Cardiac muscle cell (in vitro differentiated cells and primary cell): Measurements from ENCODE around the gene ANO9. TPM values are rescaled to one million over a fixed set of nuclear protein-coding genes. Genes with fewer than 3 reads are reported as not detected.

Experiments
- DNase-seq, 2 donors: peaks; one replicate each; pipeline versions ENCODE4 v3.0.0 to v3.0.0-alpha.2; 2010 to 2017; ENCODE audit warnings: low read depth in 1 of 2, low spot score in 1 of 2
- H3K27ac ChIP-seq: fragments of 200-600 bp; sonication (generic); 2 replicates; pipeline ENCODE4 v1.5.1; 2016
- H3K27me3 ChIP-seq: fragments of 200-600 bp; sonication (generic); 2 replicates; pipeline ENCODE4 v1.6.0; 2016; ENCODE audit warnings: control low read depth
- H3K36me3 ChIP-seq: fragments of 200-600 bp; sonication (generic); 2 replicates; pipeline ENCODE4 v1.5.1; 2016; ENCODE audit warnings: control low read depth
- H3K4me1 ChIP-seq: fragments of 200-600 bp; sonication (generic); 2 replicates; pipeline ENCODE4 v1.8.1; 2017; ENCODE audit warnings: low read depth, mild to moderate bottlenecking, mixed run types
- H3K4me3 ChIP-seq: fragments of 200-600 bp; sonication (generic); 2 replicates; pipeline ENCODE4 v1.5.1; 2016; ENCODE audit warnings: mild to moderate bottlenecking
- H3K9me3 ChIP-seq: fragments of 200-600 bp; sonication (generic); 2 replicates; pipeline ENCODE4 v1.5.1; 2017; ENCODE audit warnings: low read depth, mild to moderate bottlenecking, control low read depth
- CTCF ChIP-seq: IDR thresholded peaks from 2 replicates; pipeline ENCODE4 v1.5.1; 2012; ENCODE audit warnings: low read depth, mild to moderate bottlenecking, low read length
- polyA plus RNA-seq: library from polyadenylated mRNA; unstranded; fragments of >200 nt; fragmentation: Nextera tagmentation; extraction: Ambion mirVana; gene quantifications from 2 replicates; pipeline ENCODE4 v1.2.1, GENCODE V29; 2016
- total RNA-seq: library from RNA; depleted of rRNA; stranded (reverse); fragments of >200 nt; gene quantifications from 2 replicates; pipeline ENCODE4 v1.2.3, GENCODE V29; 2016

Gene ANO9
- total and polyA plus RNA-seq, 2 experiments from 2014 or later: 0.23 to 0.51 TPM

- Histone ChIP-seq H3K36me3 (no peaks in the 10 kb centered on the region), H3K27ac (peak overlapping the region; percentile 89), H3K4me1 (peaks cover 18% of the 10 kb centered on the region), H3K27me3 (no peaks in the 10 kb centered on the region), H3K4me3 (peak overlapping the region; percentile 91), H3K9me3 (no peaks in the 10 kb centered on the region)
- peak; percentile 65 to 70 for DNase-seq
- TF ChIP-seq CTCF: no peak
Measured at GRCh38 chr11:450809-451451, 9.1 kb upstream of the ANO9 start.

GRCh38 chr11:449889-450808 is 8.3 kb upstream of the ANO9 start, which contains the start of gene PTDSS2:
Gene PTDSS2 (plus strand): TSS chr11:450279. CDS start chr11:450456, 177 bp downstream.
- Histone ChIP-seq H3K27me3 (no peaks in the 10 kb centered on the region), H3K4me3 (peak within 1 kb of the TSS; percentile 91), H3K9me3 (no peaks in the 10 kb centered on the region), H3K36me3 (no peaks in the 10 kb centered on the region), H3K4me1 (peaks cover 18% of the 10 kb centered on the region), H3K27ac (peak within 1 kb of the TSS; percentile 89)
- no peak for TF ChIP-seq CTCF
- DNase-seq: peak; percentile 97 to 98

GRCh38 chr11:447923-448731 is 6.3 kb upstream of the ANO9 start:
- H3K9me3 ChIP-seq: no peaks in the 10 kb centered on the region
- TF ChIP-seq CTCF: peak; percentile 90
- H3K27me3 ChIP-seq: no peaks in the 10 kb centered on the region
- peak; percentile 96 for DNase-seq
- peak overlapping the region; percentile 88 for H3K27ac ChIP-seq
- peaks cover 18% of the 10 kb centered on the region for H3K4me1 ChIP-seq
- H3K4me3 ChIP-seq: peak overlapping the region; percentile 76
- H3K36me3 ChIP-seq: no peaks in the 10 kb centered on the region

GRCh38 chr11:446891-447290 is 5.1 kb upstream of the ANO9 start:
- no peak for TF ChIP-seq CTCF
- Histone ChIP-seq H3K27me3 (no peaks in the 10 kb centered on the region), H3K4me1 (peaks cover 18% of the 10 kb centered on the region), H3K36me3 (no peaks in the 10 kb centered on the region), H3K27ac (no peak overlapping the region), H3K4me3 (no peak overlapping the region), H3K9me3 (no peaks in the 10 kb centered on the region)
- DNase-seq: no peak
